ENCODE measurements around the gene ZNF236. TPM values are rescaled to one million over a fixed set of nuclear protein-coding genes. Genes with fewer than 3 reads are reported as not detected.

ZNF236 gene
- total and polyA plus RNA-seq, 2 experiments from 2014 or later: 7.4 to 8.2 TPM

- H3K9me3 ChIP-seq (ENCODE audit: low read depth): no peaks in the 10 kb centered on the region
- no peak overlapping the region for H3K4me2 ChIP-seq
- H4K20me1 ChIP-seq (ENCODE audit: insufficient read depth, poor library complexity, severe bottlenecking): no peaks in the 10 kb centered on the region
- H3K9me2 ChIP-seq (replicated peaks; ENCODE audit: insufficient read depth): no peaks in the 10 kb centered on the region
- no peak overlapping the region for H3K27ac ChIP-seq
- H3K79me2 ChIP-seq: no peaks in the 10 kb centered on the region
- H3K27me3 ChIP-seq: no peaks in the 10 kb centered on the region
- DNase-seq (ENCODE audit: low spot score): no peak
- H3K4me1 ChIP-seq (ENCODE audit: insufficient read depth): no peaks in the 10 kb centered on the region
- TF ChIP-seq, protein P1, sequence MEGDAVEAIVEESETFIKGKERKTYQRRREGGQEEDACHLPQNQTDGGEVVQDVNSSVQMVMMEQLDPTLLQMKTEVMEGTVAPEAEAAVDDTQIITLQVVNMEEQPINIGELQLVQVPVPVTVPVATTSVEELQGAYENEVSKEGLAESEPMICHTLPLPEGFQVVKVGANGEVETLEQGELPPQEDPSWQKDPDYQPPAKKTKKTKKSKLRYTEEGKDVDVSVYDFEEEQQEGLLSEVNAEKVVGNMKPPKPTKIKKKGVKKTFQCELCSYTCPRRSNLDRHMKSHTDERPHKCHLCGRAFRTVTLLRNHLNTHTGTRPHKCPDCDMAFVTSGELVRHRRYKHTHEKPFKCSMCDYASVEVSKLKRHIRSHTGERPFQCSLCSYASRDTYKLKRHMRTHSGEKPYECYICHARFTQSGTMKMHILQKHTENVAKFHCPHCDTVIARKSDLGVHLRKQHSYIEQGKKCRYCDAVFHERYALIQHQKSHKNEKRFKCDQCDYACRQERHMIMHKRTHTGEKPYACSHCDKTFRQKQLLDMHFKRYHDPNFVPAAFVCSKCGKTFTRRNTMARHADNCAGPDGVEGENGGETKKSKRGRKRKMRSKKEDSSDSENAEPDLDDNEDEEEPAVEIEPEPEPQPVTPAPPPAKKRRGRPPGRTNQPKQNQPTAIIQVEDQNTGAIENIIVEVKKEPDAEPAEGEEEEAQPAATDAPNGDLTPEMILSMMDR (IDR thresholded peaks at IDR 0.05; ENCODE audit: poor library complexity): no peak
- TF ChIP-seq EZH2 (IDR thresholded peaks at IDR 0.05; ENCODE audit: borderline replicate concordance) (no peak), EZH2phosphoT487 (IDR thresholded peaks at IDR 0.05; ENCODE audit: low read depth, severe bottlenecking, unreplicated experiment) (no peak)
- no peak overlapping the region for H3K4me3 ChIP-seq
- 63% methylated on average over 5 of the region's 5 CpGs for WGBS (ENCODE audit: low lambda C conversion rate, missing lambda C conversion rate)
- H2AFZ ChIP-seq: no peak overlapping the region
- no peaks in the 10 kb centered on the region for H3K36me3 ChIP-seq (replicated peaks; ENCODE audit: insufficient read depth, low read depth)
Measured at GRCh38 chr18:76882146-76882545, 59.8 kb downstream of the ZNF236 start.

GRCh38 chr18:76885001-76885400, 62.6 kb downstream of the ZNF236 start:
- DNase-seq (ENCODE audit: low spot score): no peak
- Histone ChIP-seq H3K79me2 (no peaks in the 10 kb centered on the region), H3K27me3 (no peaks in the 10 kb centered on the region), H3K4me2 (no peak overlapping the region), H3K27ac (no peak overlapping the region), H2AFZ (no peak overlapping the region), H3K36me3 (replicated peaks; ENCODE audit: insufficient read depth, low read depth) (no peaks in the 10 kb centered on the region), H4K20me1 (ENCODE audit: insufficient read depth, poor library complexity, severe bottlenecking) (no peaks in the 10 kb centered on the region), H3K9me2 (replicated peaks; ENCODE audit: insufficient read depth) (no peaks in the 10 kb centered on the region), H3K4me3 (no peak overlapping the region), H3K9me3 (ENCODE audit: low read depth) (no peaks in the 10 kb centered on the region), H3K4me1 (ENCODE audit: insufficient read depth) (no peaks in the 10 kb centered on the region)
- 88% methylated on average over 5 of the region's 5 CpGs for WGBS (ENCODE audit: low lambda C conversion rate, missing lambda C conversion rate)
- no peak for TF ChIP-seq EZH2 (IDR thresholded peaks at IDR 0.05; ENCODE audit: borderline replicate concordance)
- TF ChIP-seq EZH2phosphoT487 (IDR thresholded peaks at IDR 0.05; ENCODE audit: low read depth, severe bottlenecking, unreplicated experiment): no peak
- TF ChIP-seq, protein P1 (IDR thresholded peaks at IDR 0.05; ENCODE audit: poor library complexity): no peak

GRCh38 chr18:76886112-76886511, 63.8 kb downstream of the ZNF236 start:
- H3K27me3 ChIP-seq: no peaks in the 10 kb centered on the region
- no peak overlapping the region for H3K27ac ChIP-seq
- TF ChIP-seq EZH2 (IDR thresholded peaks at IDR 0.05; ENCODE audit: borderline replicate concordance) (no peak), EZH2phosphoT487 (IDR thresholded peaks at IDR 0.05; ENCODE audit: low read depth, severe bottlenecking, unreplicated experiment) (no peak)
- TF ChIP-seq, protein P1 (IDR thresholded peaks at IDR 0.05; ENCODE audit: poor library complexity): no peak
- no peak for DNase-seq (ENCODE audit: low spot score)
- no peak overlapping the region for H3K4me3 ChIP-seq
- no peaks in the 10 kb centered on the region for H3K9me2 ChIP-seq (replicated peaks; ENCODE audit: insufficient read depth)
- H3K4me2 ChIP-seq: no peak overlapping the region
- no peaks in the 10 kb centered on the region for H3K36me3 ChIP-seq (replicated peaks; ENCODE audit: insufficient read depth, low read depth)
- H2AFZ ChIP-seq: no peak overlapping the region
- no peaks in the 10 kb centered on the region for H4K20me1 ChIP-seq (ENCODE audit: insufficient read depth, poor library complexity, severe bottlenecking)
- H3K79me2 ChIP-seq: no peaks in the 10 kb centered on the region
- 77% methylated on average over 7 of the region's 7 CpGs for WGBS (ENCODE audit: low lambda C conversion rate, missing lambda C conversion rate)
- no peaks in the 10 kb centered on the region for H3K9me3 ChIP-seq (ENCODE audit: low read depth)
- no peaks in the 10 kb centered on the region for H3K4me1 ChIP-seq (ENCODE audit: insufficient read depth)
